Measurements from ENCODE around the gene ACOT9. TPM values are rescaled to one million over a fixed set of nuclear protein-coding genes. Genes with fewer than 3 reads are reported as not detected.

ACOT9 gene
- total RNA-seq: 10 to 100 TPM in 5 of 6 experiments, 1 to 10 TPM in 1; 8.9 to 20.2 (median 14.6) TPM
- long read RNA-seq, transcript ACOT9-201 (15 exons, 1,675 nt): major isoform, 5 of 9 reads
- long read RNA-seq, partial matches to known transcripts: 1 of 9 reads
- long read RNA-seq, other reads (novel, unspliced or antisense): 2 of 9 reads

GRCh38 chrX:23742697-23743622 lies at the start of gene ACOT9:
Gene ACOT9 (minus strand): TSS chrX:23743276. CDS start chrX:23743144, 132 bp downstream.
- Histone ChIP-seq H3K4me1 (no peaks in the 10 kb centered on the region), H3K27ac (peak within 1 kb of the TSS; percentile 63 to 87 (median 67)), H3K27me3 (no peaks in the 10 kb centered on the region), H3K36me3 (no peaks in the 10 kb centered on the region), H3K4me3 (peak within 1 kb of the TSS; percentile 68 to 76 (median 74)), H3K9me3 (no peaks in the 10 kb centered on the region)
- TF ChIP-seq CTCF (IDR thresholded peaks at IDR 0.05) (no peak), POLR2A (IDR thresholded peaks at IDR 0.05) (peak; percentile 78)
- DNase-seq: peak; percentile 90 to 94 (median 92)
- WGBS (ENCODE audit: insufficient coverage, low coverage, low lambda C conversion rate, missing lambda C conversion rate): 44% methylated on average over 15 of the region's 73 CpGs
- peak; percentile 98 to 100 (median 99) for ATAC-seq
- intact Hi-C loops (cut with DNase I): no loop called here

- Histone ChIP-seq H3K4me1 (peaks cover 0 to 7% (median 3%) of the 10 kb centered on the region in 4 donors), H3K9me3 (no peaks in the 10 kb centered on the region), H3K27me3 (no peaks in the 10 kb centered on the region), H3K36me3 (peaks cover 0 to 11% (median 0%) of the 10 kb centered on the region in 4 donors), H3K4me3 (no peak overlapping the region), H3K27ac (no peak overlapping the region)
- TF ChIP-seq CTCF (IDR thresholded peaks at IDR 0.05) (no peak), POLR2A (IDR thresholded peaks at IDR 0.05) (no peak)
- ATAC-seq (no peak), DNase-seq (no peak)
- intact Hi-C loops (cut with DNase I): no loop called here
- WGBS (ENCODE audit: insufficient coverage, low coverage, low lambda C conversion rate, missing lambda C conversion rate): 89% methylated on average over 11 of the region's 11 CpGs
These were observed 47.0 kb upstream of the ACOT9 start for GRCh38 chrX:23790155-23790497.

GRCh38 chrX:23789386-23790154 lies 46.5 kb upstream of the ACOT9 start:
- Histone ChIP-seq H3K27ac (no peak overlapping the region), H3K9me3 (no peaks in the 10 kb centered on the region), H3K4me1 (peaks cover 0 to 7% (median 3%) of the 10 kb centered on the region in 4 donors), H3K27me3 (no peaks in the 10 kb centered on the region), H3K4me3 (no peak overlapping the region), H3K36me3 (peaks cover 0 to 13% (median 0%) of the 10 kb centered on the region in 4 donors)
- 77% methylated on average over 8 of the region's 8 CpGs for WGBS (ENCODE audit: insufficient coverage, low coverage, low lambda C conversion rate, missing lambda C conversion rate)
- peak in 2 of 4 donors; percentile 26 to 36 for ATAC-seq
- intact Hi-C loops (cut with DNase I): no loop called here
- TF ChIP-seq POLR2A (IDR thresholded peaks at IDR 0.05) (no peak), CTCF (IDR thresholded peaks at IDR 0.05) (no peak)
- DNase-seq: no peak

GRCh38 chrX:23788946-23789345 lies 45.9 kb upstream of the ACOT9 start:
- WGBS (ENCODE audit: insufficient coverage, low coverage, low lambda C conversion rate, missing lambda C conversion rate): 44% methylated on average over 4 of the region's 4 CpGs
- intact Hi-C loops (cut with DNase I): no loop called here

More at GRCh38 chrX:23788946-23789345, 45.9 kb upstream of the ACOT9 start:
- peaks cover 0 to 7% (median 3%) of the 10 kb centered on the region in 4 donors for H3K4me1 ChIP-seq
- no peak for ATAC-seq
- H3K4me3 ChIP-seq: no peak overlapping the region
- TF ChIP-seq CTCF (IDR thresholded peaks at IDR 0.05) (no peak), POLR2A (IDR thresholded peaks at IDR 0.05) (no peak)
- no peak overlapping the region for H3K27ac ChIP-seq
- peaks cover 0 to 13% (median 0%) of the 10 kb centered on the region in 4 donors for H3K36me3 ChIP-seq
- no peaks in the 10 kb centered on the region for H3K9me3 ChIP-seq
- no peaks in the 10 kb centered on the region for H3K27me3 ChIP-seq
- no peak for DNase-seq
